Measurements from ENCODE around the gene BRI3BP.
"Not testable (repeated sequence)": the region's sequence is repeated elsewhere in the genome, so short reads cannot be mapped to it uniquely, and the experiment has no call there.

Gene BRI3BP

GRCh38 chr12:125023065-125023464 is 29.6 kb downstream of the BRI3BP start:
- DNase-seq (ENCODE audit: extremely low read depth, low read depth) = no peak
- TF ChIP-seq CTCF (IDR thresholded peaks at IDR 0.05; ENCODE audit: low read depth, low read length) = no peak

DNA sequence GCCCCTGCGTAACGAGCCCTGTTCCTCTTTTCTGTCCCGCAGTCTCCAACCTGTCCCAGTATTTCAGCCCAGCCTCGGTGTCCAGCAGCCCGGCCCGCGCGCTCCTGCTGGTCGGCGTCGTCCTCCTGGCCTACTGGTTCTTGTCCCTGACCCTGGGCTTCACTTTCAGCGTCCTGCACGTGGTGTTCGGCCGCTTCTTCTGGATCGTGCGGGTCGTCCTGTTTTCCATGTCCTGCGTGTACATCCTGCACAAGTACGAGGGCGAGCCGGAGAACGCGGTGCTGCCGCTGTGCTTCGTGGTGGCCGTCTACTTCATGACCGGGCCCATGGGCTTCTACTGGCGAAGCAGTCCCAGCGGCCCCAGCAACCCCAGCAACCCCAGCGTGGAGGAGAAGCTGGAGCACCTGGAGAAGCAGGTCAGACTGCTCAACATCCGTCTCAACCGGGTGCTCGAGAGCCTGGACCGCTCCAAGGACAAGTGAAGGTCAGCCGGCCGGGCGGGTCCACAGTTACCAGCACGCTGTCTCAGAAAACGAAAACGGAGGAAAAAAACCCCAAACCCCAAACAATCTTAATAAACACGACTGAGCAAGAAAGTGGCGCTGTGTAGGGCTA is 31.6 kb downstream of the BRI3BP start:
- DNase-seq (ENCODE audit: extremely low read depth, low read depth) = no peak
- no peak for TF ChIP-seq CTCF (IDR thresholded peaks at IDR 0.05; ENCODE audit: low read depth, low read length)

- no peak for DNase-seq (ENCODE audit: extremely low read depth, low read depth)
- TF ChIP-seq CTCF (IDR thresholded peaks at IDR 0.05; ENCODE audit: low read depth, low read length) = no peak
Measured at GRCh38 chr12:125025606-125026235, 32.3 kb downstream of the BRI3BP start.

DNA sequence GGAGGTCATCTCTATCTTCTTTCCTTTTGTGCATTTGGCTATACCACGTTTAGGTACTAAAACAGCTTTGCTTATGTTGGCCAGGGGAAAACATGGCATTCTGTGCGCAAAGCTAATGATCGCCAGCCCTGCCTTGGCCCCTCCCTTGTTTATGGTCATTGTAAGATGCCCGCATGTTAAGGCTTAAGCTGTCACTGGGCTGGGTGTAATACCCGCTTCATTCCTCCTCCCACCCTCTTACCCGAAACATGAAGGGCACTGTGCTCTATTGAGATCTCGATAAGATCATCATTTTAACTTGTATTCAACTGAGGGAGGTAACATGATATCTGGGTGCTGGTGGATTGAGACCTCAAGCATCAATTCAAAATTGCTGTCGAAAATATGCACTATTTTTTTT is 34.7 kb downstream of the BRI3BP start:
- no peak for TF ChIP-seq CTCF (IDR thresholded peaks at IDR 0.05; ENCODE audit: low read depth, low read length)
- DNase-seq (ENCODE audit: extremely low read depth, low read depth) = no peak

- TF ChIP-seq CTCF (IDR thresholded peaks at IDR 0.05; ENCODE audit: low read depth, low read length) = no peak
- DNase-seq (ENCODE audit: extremely low read depth, low read depth) = no peak
Measured at GRCh38 chr12:125029761-125030358, 36.4 kb downstream of the BRI3BP start.

DNA sequence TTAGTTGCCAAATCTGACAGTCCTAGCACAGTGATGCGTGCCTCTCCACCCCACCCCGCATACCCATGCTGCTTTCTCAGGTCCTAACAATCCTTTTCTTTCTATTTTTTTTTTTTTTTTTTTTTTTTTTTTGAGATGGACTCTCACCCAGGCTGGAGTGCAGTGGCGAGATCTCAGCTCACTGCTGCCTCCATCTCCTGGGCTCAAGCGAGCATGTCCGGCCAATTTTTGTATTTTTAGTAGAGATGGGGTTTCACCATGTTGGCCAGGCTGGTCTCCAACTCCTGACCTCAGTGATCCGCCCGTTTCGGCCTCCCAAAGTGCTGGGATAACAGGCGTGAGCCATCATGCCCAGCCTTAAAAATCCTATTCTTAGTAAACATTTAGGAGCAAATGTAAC is 38.0 kb downstream of the BRI3BP start:
- not testable (repeated sequence) for DNase-seq (ENCODE audit: extremely low read depth, low read depth)

DNA sequence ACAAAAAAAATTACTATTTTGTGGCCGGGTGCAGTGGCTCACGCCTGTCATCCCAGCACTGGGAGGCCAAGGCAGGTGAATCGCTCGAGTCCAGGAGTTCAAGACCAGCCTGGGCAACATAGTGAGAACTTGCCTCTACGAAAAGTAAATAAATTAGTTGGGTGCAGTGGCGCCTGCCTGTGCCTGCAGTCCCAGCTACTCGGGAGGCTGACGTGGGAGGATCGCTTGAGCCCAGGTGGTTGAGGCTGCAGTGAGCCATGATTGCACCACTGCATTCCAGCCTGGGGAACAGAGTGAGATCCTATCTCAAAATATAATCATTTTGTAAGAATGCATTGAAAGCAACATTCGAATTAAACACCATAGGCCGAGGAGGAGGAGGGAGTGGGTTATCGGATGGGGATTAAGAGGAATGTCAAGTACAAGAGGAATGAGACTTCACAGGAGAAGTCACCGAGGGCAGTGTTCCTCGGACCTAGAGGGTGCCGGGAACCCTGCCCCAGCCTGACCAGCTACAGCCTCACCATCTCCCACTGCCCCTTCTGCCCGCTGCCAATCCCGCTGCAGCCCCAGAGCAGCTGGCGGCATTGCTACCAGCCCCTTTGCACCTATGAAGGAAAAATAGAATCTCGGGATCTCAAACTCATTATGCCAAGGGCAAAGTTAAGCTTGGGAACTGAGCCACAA is 39.2 kb downstream of the BRI3BP start:
- no peak for TF ChIP-seq CTCF (IDR thresholded peaks at IDR 0.05; ENCODE audit: low read depth, low read length)
- DNase-seq (ENCODE audit: extremely low read depth, low read depth) = no peak
